ENCODE measurements around the gene TOX3.

The TOX3 gene

GRCh38 chr16:52540910-52541309 lies 6.0 kb downstream of the TOX3 start:
- H3K4me3 ChIP-seq (ENCODE audit: low read depth, low read length): no peak overlapping the region
- in situ Hi-C loops (cut with HindIII; ENCODE audit: low sequenced_read_pairs): no loop called here
- no peak for TF ChIP-seq CTCF (IDR thresholded peaks at IDR 0.05; ENCODE audit: low read depth, low read length)
- DNase-seq (ENCODE audit: low read depth, low spot score): no peak

DNA sequence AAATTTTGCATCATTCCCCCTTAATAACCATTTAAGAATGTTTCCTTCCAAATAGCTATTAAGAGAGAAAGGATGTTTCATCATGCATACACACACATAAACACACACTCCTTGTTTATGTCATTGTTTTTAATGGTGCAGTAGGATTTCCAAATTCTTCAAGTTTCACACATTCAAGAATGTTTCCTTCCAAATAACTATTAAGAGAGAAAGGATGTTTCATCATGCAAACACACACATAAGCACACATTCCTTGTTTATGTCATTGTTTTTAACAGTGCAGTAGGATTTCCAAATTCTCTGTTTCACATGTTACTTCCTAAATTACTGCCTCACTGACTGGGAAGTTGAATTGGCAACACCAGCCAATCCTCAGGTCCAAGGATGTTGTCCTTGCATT lies 7.8 kb downstream of the TOX3 start:
- in situ Hi-C loops (cut with HindIII; ENCODE audit: low sequenced_read_pairs): no loop called here
- no peak for DNase-seq (ENCODE audit: low read depth, low spot score)
- H3K4me3 ChIP-seq (ENCODE audit: low read depth, low read length): no peak overlapping the region
- no peak for TF ChIP-seq CTCF (IDR thresholded peaks at IDR 0.05; ENCODE audit: low read depth, low read length)

DNA sequence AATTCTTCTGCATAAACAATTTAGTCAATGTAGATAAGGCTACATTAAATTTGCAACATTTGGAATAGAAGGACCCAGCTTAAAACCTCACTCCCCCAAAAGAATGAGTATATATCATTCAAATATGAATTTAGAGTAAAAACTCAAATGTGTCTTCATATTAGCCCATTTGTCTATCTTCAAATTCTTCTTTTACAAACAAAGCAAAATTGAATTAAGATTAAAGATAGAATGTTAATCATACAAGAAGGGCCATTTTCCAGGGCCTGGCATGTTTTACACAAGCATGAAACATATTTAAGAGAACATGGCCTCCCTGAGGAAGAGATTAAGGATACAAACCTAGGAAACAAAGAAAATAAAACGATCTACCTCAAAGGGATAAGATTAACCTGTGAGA lies 8.4 kb downstream of the TOX3 start:
- no peak overlapping the region for H3K4me3 ChIP-seq (ENCODE audit: low read depth, low read length)
- no peak for DNase-seq (ENCODE audit: low read depth, low spot score)
- in situ Hi-C loops (cut with HindIII; ENCODE audit: low sequenced_read_pairs): no loop called here
- no peak for TF ChIP-seq CTCF (IDR thresholded peaks at IDR 0.05; ENCODE audit: low read depth, low read length)

- TF ChIP-seq CTCF (IDR thresholded peaks at IDR 0.05; ENCODE audit: low read depth, low read length): no peak
- no peak for DNase-seq (ENCODE audit: low read depth, low spot score)
- in situ Hi-C loops (cut with HindIII; ENCODE audit: low sequenced_read_pairs): no loop called here
These were observed 9.4 kb downstream of the TOX3 start for GRCh38 chr16:52537516-52537915.

GRCh38 chr16:52535076-52535475 lies 11.9 kb downstream of the TOX3 start:
- TF ChIP-seq CTCF (IDR thresholded peaks at IDR 0.05; ENCODE audit: low read depth, low read length): no peak
- in situ Hi-C loops (cut with HindIII; ENCODE audit: low sequenced_read_pairs): no loop called here
- no peak for DNase-seq (ENCODE audit: low read depth, low spot score)
- no peak overlapping the region for H3K4me3 ChIP-seq (ENCODE audit: low read depth, low read length)

More at GRCh38 chr16:52537516-52537915, 9.4 kb downstream of the TOX3 start:
- no peak overlapping the region for H3K4me3 ChIP-seq (ENCODE audit: low read depth, low read length)

DNA sequence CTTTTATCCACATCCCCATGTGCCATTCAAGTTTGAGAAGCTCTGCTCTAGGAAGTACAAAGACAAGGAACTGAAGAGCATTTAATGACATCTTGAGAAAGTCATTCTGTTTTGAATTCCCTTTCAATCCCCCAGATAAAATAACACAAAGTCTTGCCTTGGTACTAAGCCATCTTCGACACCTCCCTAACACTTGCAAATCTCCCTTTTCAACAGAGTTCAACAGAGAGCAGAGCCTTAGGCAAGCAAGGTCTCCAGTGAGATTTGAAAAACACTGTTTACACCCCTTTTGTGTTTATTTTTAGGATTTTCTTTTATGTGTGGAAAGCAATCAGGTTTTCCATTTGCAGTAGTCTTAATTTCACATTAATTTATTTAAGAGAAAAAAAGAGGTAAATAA lies 13.6 kb downstream of the TOX3 start:
- H3K4me3 ChIP-seq (ENCODE audit: low read depth, low read length): no peak overlapping the region
- in situ Hi-C loops (cut with HindIII; ENCODE audit: low sequenced_read_pairs): no loop called here
- DNase-seq (ENCODE audit: low read depth, low spot score): no peak
- TF ChIP-seq CTCF (IDR thresholded peaks at IDR 0.05; ENCODE audit: low read depth, low read length): no peak

GRCh38 chr16:52532384-52532783 lies 14.6 kb downstream of the TOX3 start:
- TF ChIP-seq CTCF (IDR thresholded peaks at IDR 0.05; ENCODE audit: low read depth, low read length): no peak
- no peak for DNase-seq (ENCODE audit: low read depth, low spot score)
- H3K4me3 ChIP-seq (ENCODE audit: low read depth, low read length): no peak overlapping the region
- in situ Hi-C loops (cut with HindIII; ENCODE audit: low sequenced_read_pairs): no loop called here
